Thoracic aorta (tissue), 2 donors: ENCODE data around the gene KRT3. TPM values are rescaled to one million over a fixed set of nuclear protein-coding genes. Genes with fewer than 3 reads are reported as not detected.

Experiments
- ATAC-seq: fragments of 150-250 bp; one replicate; pipeline ENCODE4 v1.8.0; 2017; ENCODE audit warnings: low read depth; ENCODE audit not compliant: insufficient number of reproducible peaks, low FRiP score
- DNase-seq: peaks from one replicate; pipeline ENCODE4 v3.0.0-alpha.2; 2020; ENCODE audit warnings: low spot score
- H3K27ac ChIP-seq, 2 donors: fragments of 200-600 bp; sonication (generic); 1 replicate in 1 of 2; 2 replicates in 1 of 2; pipeline ENCODE4 v1.5.1; 2016; ENCODE audit warnings: mild to moderate bottlenecking in 2 of 2, moderate library complexity in 2 of 2
- H3K27me3 ChIP-seq: fragments of 200-600 bp; sonication (generic); replicated peaks from 2 replicates; pipeline ENCODE4 v1.6.0; 2016; ENCODE audit warnings: mild to moderate bottlenecking; ENCODE audit not compliant: insufficient read depth
- H3K36me3 ChIP-seq: fragments of 200-600 bp; sonication (generic); one replicate; pipeline ENCODE4 v1.5.1; 2016
- H3K4me1 ChIP-seq, 2 donors: fragments of 200-600 bp; sonication (generic); 1 replicate in 1 of 2; 2 replicates in 1 of 2; pipeline versions ENCODE4 v1.5.1 to v1.6.0; 2016; ENCODE audit warnings: low read depth in 2 of 2, mild to moderate bottlenecking in 1 of 2; ENCODE audit not compliant: control insufficient read depth in 1 of 2
- H3K4me3 ChIP-seq: fragments of 200-600 bp; sonication (generic); 2 replicates; pipeline ENCODE4 v1.5.1; 2016; ENCODE audit warnings: mild to moderate bottlenecking
- H3K9me3 ChIP-seq: fragments of 200-600 bp; sonication (generic); 2 replicates; pipeline ENCODE4 v1.5.1; 2016
- CTCF ChIP-seq: fragments of 200-600 bp; sonication (generic); IDR thresholded peaks from one replicate; pipeline ENCODE4 v1.5.1; 2019; ENCODE audit warnings: antibody characterized with exemption
- total RNA-seq, 2 donors: library from RNA; depleted of rRNA; stranded (reverse); fragments of >200 nt; gene quantifications; one replicate each; pipeline versions ENCODE4 v1.1.0 to v1.2.3, GENCODE V29; 2016

Gene KRT3
- total RNA-seq, 2 donors from 2014 or later, result not detected

GRCh38 chr12:52813203-52813819 is 17.4 kb upstream of the KRT3 start:
- DNase-seq, result no peak
- Histone ChIP-seq H3K4me1 (no peaks in the 10 kb centered on the region), H3K27ac (no peak overlapping the region), H3K9me3 (no peaks in the 10 kb centered on the region), H3K4me3 (no peak overlapping the region), H3K27me3 (no peaks in the 10 kb centered on the region), H3K36me3 (no peaks in the 10 kb centered on the region)
- no peak for TF ChIP-seq CTCF
- no peak for ATAC-seq

- Histone ChIP-seq H3K4me1 (no peaks in the 10 kb centered on the region), H3K27me3 (no peaks in the 10 kb centered on the region), H3K9me3 (no peaks in the 10 kb centered on the region), H3K27ac (no peak overlapping the region), H3K36me3 (no peaks in the 10 kb centered on the region), H3K4me3 (no peak overlapping the region)
- ATAC-seq, result no peak
- no peak for DNase-seq
- no peak for TF ChIP-seq CTCF
These were observed 16.8 kb upstream of the KRT3 start for GRCh38 chr12:52812749-52813148.

GRCh38 chr12:52812073-52812400 is 16.1 kb upstream of the KRT3 start:
- no peak for ATAC-seq
- no peak overlapping the region for H3K27ac ChIP-seq
- H3K36me3 ChIP-seq, result no peaks in the 10 kb centered on the region
- H3K4me1 ChIP-seq, result no peaks in the 10 kb centered on the region
- no peaks in the 10 kb centered on the region for H3K9me3 ChIP-seq
- H3K27me3 ChIP-seq, result no peaks in the 10 kb centered on the region
- no peak overlapping the region for H3K4me3 ChIP-seq
- no peak for DNase-seq
- no peak for TF ChIP-seq CTCF

GRCh38 chr12:52811191-52812072 is 15.5 kb upstream of the KRT3 start:
- Histone ChIP-seq H3K9me3 (no peaks in the 10 kb centered on the region), H3K4me3 (no peak overlapping the region), H3K27ac (no peak overlapping the region), H3K36me3 (no peaks in the 10 kb centered on the region), H3K27me3 (no peaks in the 10 kb centered on the region), H3K4me1 (no peaks in the 10 kb centered on the region)
- DNase-seq (no peak), ATAC-seq (no peak)
- no peak for TF ChIP-seq CTCF

- ATAC-seq (no peak), DNase-seq (no peak)
- Histone ChIP-seq H3K27me3 (no peaks in the 10 kb centered on the region), H3K36me3 (no peaks in the 10 kb centered on the region), H3K4me1 (no peaks in the 10 kb centered on the region), H3K4me3 (no peak overlapping the region), H3K9me3 (no peaks in the 10 kb centered on the region), H3K27ac (no peak overlapping the region)
- TF ChIP-seq CTCF, result no peak
These were observed 14.6 kb upstream of the KRT3 start for GRCh38 chr12:52810554-52810953.
